GM13977 (cell line): Measurements from ENCODE around the gene SYNDIG1.

Experiments
- DNase-seq: peaks from one replicate; pipeline ENCODE4 v3.0.0; 2012; ENCODE audit warnings: low spot score
- CTCF ChIP-seq: IDR thresholded peaks from 2 replicates; pipeline ENCODE4 v1.5.1; 2012; ENCODE audit warnings: mild to moderate bottlenecking, control low read depth; ENCODE audit not compliant: insufficient read depth; ENCODE audit errors: extremely low read depth, missing control alignments
- in situ Hi-C: fragments of 300-500 bp; cut with MboI; formaldehyde crosslinking; loops from one replicate; pipeline ENCODE4 v1.12.0; 2022; ENCODE audit warnings: low sequenced_read_pairs, low pct_unique_long_range_greater_than_20kb, mixed read lengths, inconsistent platforms; ENCODE audit not compliant: unreplicated experiment

Gene SYNDIG1

DNA sequence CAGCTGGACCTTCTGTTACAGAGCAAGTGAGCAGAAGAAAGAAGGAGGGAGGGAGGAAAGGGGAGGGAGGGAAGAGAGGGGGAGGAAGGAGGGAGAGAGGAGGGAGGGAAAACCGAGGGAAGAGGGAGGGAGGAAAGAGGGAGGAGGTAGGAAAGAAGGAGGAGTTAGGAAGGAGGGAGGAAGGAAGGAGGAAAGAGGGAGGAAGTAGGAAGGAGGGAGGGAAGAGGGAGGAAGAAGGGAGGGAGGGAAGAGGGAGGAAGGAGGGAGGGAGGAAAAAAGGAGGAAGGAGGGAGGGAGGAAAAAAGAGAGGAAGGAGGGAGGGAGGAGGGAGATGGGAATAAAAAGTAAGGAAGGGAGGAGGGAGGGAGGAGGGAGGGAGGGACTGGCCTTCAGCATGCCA, 191.8 kb downstream of the SYNDIG1 start:
- no peak for TF ChIP-seq CTCF
- DNase-seq: no peak
- in situ Hi-C loops: no loop called here

GRCh38 chr20:24662322-24662721, 192.9 kb downstream of the SYNDIG1 start:
- no peak for TF ChIP-seq CTCF
- no peak for DNase-seq
- in situ Hi-C loops: no loop called here

- no peak for DNase-seq
- TF ChIP-seq CTCF: no peak
- in situ Hi-C loops: no loop called here
Observed at GRCh38 chr20:24662752-24663365, 193.4 kb downstream of the SYNDIG1 start.

GRCh38 chr20:24663496-24663895, 194.1 kb downstream of the SYNDIG1 start:
- in situ Hi-C loops: no loop called here
- no peak for DNase-seq
- no peak for TF ChIP-seq CTCF

DNA sequence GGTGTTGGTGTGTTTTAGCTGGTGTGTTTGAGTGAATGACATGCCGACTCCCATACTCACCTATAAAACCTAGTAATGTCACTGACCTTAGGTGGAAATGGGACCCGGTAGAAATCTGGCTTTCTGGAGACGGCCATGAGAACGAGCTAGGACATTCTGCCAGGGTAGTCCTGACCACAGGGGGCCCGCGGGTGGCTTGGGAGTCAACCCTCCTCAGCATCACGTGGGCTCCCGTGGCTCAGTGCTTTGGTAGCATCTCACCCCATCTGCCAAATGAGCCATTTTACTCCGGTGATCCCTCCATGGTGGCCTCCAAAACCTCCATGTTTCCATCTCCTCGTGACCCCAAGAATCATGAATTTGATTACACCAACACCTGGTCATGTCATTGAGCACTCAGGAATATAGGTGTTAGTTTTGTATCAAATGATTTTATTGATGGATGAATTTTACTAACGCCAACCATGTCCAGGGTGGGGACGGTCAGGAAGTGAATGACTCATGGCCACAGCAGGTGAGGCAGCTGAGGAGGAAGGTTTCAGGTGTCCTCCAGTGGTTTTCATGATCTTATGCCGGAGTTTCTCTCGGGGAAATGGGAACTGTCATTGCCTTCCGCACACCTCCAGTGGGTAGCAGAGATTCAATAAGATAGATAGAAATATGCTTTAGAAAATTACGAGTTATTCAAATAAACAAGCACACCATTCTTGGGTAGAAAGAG, 195.0 kb downstream of the SYNDIG1 start:
- TF ChIP-seq CTCF: no peak
- DNase-seq: no peak
- in situ Hi-C loops: no loop called here

DNA sequence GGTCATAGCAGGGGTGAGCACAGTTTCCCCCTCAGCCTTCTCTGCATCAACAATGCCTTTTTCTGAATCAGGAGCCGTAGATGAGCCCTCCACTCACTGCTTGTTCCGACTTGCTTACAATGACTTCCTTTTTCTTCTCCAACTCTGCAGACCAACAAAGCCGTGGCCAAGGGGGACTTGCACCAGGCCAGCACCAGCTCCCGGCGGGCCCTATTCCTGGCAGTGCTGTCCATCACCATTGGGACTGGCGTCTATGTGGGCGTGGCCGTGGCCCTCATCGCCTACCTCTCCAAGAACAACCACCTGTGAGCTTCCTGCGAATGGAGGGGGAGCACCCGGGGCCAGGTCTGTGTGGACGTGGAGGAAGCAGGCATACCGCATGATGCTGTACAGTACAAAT, 195.8 kb downstream of the SYNDIG1 start:
- no peak for TF ChIP-seq CTCF
- DNase-seq: no peak
- in situ Hi-C loops: no loop called here
